PC-3 (cell line): ENCODE data around the gene NUBPL. TPM values are rescaled to one million over a fixed set of nuclear protein-coding genes. Genes with fewer than 3 reads are reported as not detected.
"Not testable (repeated sequence)": the region's sequence is repeated elsewhere in the genome, so short reads cannot be mapped to it uniquely, and the experiment has no call there.

Experiments used
- ATAC-seq: fragments of 200-7000 bp; cut with Tn5 transposase; 2 replicates; pipeline ENCODE4 v1.9.1; 2020; ENCODE audit warnings: mild to moderate bottlenecking, moderate library complexity
- BruUV-seq: library from RNA; stranded (reverse); fragments of 400-500 nt; replicated peaks from 2 replicates; lab custom pipeline; 2021; lab: Mats Ljungman, UMichigan
- CTCF ChIA-PET: fragments of 300-600 bp; sonication (Branson Sonifier 250); formaldehyde crosslinking; loops from one replicate; lab custom pipeline; 2022; ENCODE audit warnings: antibody characterized with exemption; lab: Charles Lee
- POLR2A ChIA-PET: fragments of 300-600 bp; sonication (Branson Sonifier 250); formaldehyde crosslinking; loops from one replicate; lab custom pipeline; 2022; ENCODE audit warnings: antibody characterized with exemption; ENCODE audit not compliant: unreplicated experiment; lab: Charles Lee
- DNase-seq: peaks from one replicate; pipeline ENCODE4 v3.0.0-alpha.2; 2015
- H2AFZ ChIP-seq: fragments of 300-600 bp; sonication (generic); 2 replicates; pipeline ENCODE4 v1.6.0; 2016; ENCODE audit warnings: antibody characterized with exemption, low read length
- H3F3A ChIP-seq: fragments of 300-600 bp; sonication (generic); one replicate; pipeline ENCODE4 v1.6.0; 2017; ENCODE audit warnings: antibody characterized with exemption, low read length, control low read depth, mild to moderate bottlenecking; ENCODE audit not compliant: unreplicated experiment
- H3K27ac ChIP-seq: fragments of 300-600 bp; sonication (generic); 2 replicates; pipeline ENCODE4 v1.5.1; 2016; ENCODE audit warnings: mild to moderate bottlenecking, low read length
- H3K27me3 ChIP-seq: fragments of 300-600 bp; sonication (generic); 2 replicates; pipeline ENCODE4 v1.6.1; 2016; ENCODE audit warnings: low read length, mixed read lengths
- H3K36me3 ChIP-seq: fragments of 300-600 bp; sonication (generic); 2 replicates; pipeline ENCODE4 v1.6.1; 2016; ENCODE audit warnings: low read depth, mixed run types, low read length, mixed read lengths
- H3K4me1 ChIP-seq: fragments of 300-600 bp; sonication (generic); 2 replicates; pipeline ENCODE4 v1.5.1; 2016; ENCODE audit warnings: low read length; ENCODE audit not compliant: insufficient read depth
- H3K4me2 ChIP-seq: fragments of 300-600 bp; sonication (generic); 2 replicates; pipeline ENCODE4 v1.6.0; 2016; ENCODE audit warnings: low read length
- H3K4me3 ChIP-seq: fragments of 300-600 bp; sonication (generic); 2 replicates; pipeline ENCODE4 v1.5.1; 2016; ENCODE audit warnings: mild to moderate bottlenecking, low read length, mixed read lengths
- H3K79me2 ChIP-seq: fragments of 300-600 bp; sonication (generic); 2 replicates; pipeline ENCODE4 v1.6.1; 2017; ENCODE audit warnings: low read length, mixed read lengths
- H3K9ac ChIP-seq: fragments of 300-600 bp; sonication (generic); 2 replicates; pipeline ENCODE4 v1.6.0; 2016; ENCODE audit warnings: mild to moderate bottlenecking, low read length
- H3K9me2 ChIP-seq: fragments of 300-600 bp; sonication (generic); replicated peaks from 2 replicates; pipeline ENCODE4 v1.6.1; 2016; ENCODE audit warnings: mixed run types, low read length, mixed read lengths
- H3K9me3 ChIP-seq: fragments of 300-600 bp; sonication (generic); 2 replicates; pipeline ENCODE4 v1.6.1; 2016; ENCODE audit warnings: low read length, mixed read lengths
- H4K20me1 ChIP-seq: fragments of 300-600 bp; sonication (generic); 2 replicates; pipeline ENCODE4 v1.6.1; 2016; ENCODE audit warnings: low read length, mixed read lengths
- EZH2 ChIP-seq: fragments of 300-600 bp; sonication (generic); IDR thresholded peaks from one replicate; pipeline ENCODE4 v1.6.1; 2017; ENCODE audit warnings: antibody characterized with exemption, mild to moderate bottlenecking, low read length; ENCODE audit not compliant: unreplicated experiment
- EZH2phosphoT487 ChIP-seq: fragments of 300-600 bp; sonication (generic); IDR thresholded peaks from 2 replicates; pipeline ENCODE4 v1.6.1; 2018; ENCODE audit warnings: mild to moderate bottlenecking, antibody characterized with exemption, low read length, borderline replicate concordance
- intact Hi-C: fragments of 100-400 bp; cut with micrococcal nuclease; formaldehyde crosslinking; loops from 2 replicates; pipeline ENCODE4 v1.9.0; 2023
- total RNA-seq: library from RNA; depleted of rRNA; stranded (reverse); fragments of >200 nt; gene quantifications from 2 replicates; pipeline ENCODE4 v1.2.3, GENCODE V29; 2014
- TF ChIP-seq, protein P1 (sequence below): fragments of 300-600 bp; sonication (generic); conservative IDR thresholded peaks from 2 replicates; pipeline ENCODE4 v1.5.1; 2017; ENCODE audit warnings: antibody characterized with exemption, low read depth, mild to moderate bottlenecking, low read length

The NUBPL gene
- total RNA-seq, 1 experiment from 2014 or later: 14.9 TPM

GRCh38 chr14:31806249-31806648, 245.0 kb downstream of the NUBPL start:
- Histone ChIP-seq H2AFZ (no peak overlapping the region), H3K9ac (no peak overlapping the region), H3K27me3 (no peaks in the 10 kb centered on the region), H3K79me2 (no peaks in the 10 kb centered on the region), H3F3A (no peaks in the 10 kb centered on the region), H3K4me2 (no peak overlapping the region), H3K9me3 (no peaks in the 10 kb centered on the region), H3K27ac (no peak overlapping the region), H3K36me3 (no peaks in the 10 kb centered on the region), H3K9me2 (no peaks in the 10 kb centered on the region), H4K20me1 (no peaks in the 10 kb centered on the region), H3K4me3 (no peak overlapping the region), H3K4me1 (no peaks in the 10 kb centered on the region)
- CTCF ChIA-PET: no interaction called here
- TF ChIP-seq, protein P1, sequence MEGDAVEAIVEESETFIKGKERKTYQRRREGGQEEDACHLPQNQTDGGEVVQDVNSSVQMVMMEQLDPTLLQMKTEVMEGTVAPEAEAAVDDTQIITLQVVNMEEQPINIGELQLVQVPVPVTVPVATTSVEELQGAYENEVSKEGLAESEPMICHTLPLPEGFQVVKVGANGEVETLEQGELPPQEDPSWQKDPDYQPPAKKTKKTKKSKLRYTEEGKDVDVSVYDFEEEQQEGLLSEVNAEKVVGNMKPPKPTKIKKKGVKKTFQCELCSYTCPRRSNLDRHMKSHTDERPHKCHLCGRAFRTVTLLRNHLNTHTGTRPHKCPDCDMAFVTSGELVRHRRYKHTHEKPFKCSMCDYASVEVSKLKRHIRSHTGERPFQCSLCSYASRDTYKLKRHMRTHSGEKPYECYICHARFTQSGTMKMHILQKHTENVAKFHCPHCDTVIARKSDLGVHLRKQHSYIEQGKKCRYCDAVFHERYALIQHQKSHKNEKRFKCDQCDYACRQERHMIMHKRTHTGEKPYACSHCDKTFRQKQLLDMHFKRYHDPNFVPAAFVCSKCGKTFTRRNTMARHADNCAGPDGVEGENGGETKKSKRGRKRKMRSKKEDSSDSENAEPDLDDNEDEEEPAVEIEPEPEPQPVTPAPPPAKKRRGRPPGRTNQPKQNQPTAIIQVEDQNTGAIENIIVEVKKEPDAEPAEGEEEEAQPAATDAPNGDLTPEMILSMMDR: no peak
- TF ChIP-seq EZH2 (no peak), EZH2phosphoT487 (no peak)
- intact Hi-C loops: no loop called here
- DNase-seq (no peak), ATAC-seq (no peak)
- POLR2A ChIA-PET: no interaction called here
- BruUV-seq: no TSS peak

- H4K20me1 ChIP-seq, H2AFZ ChIP-seq, H3K36me3 ChIP-seq, DNase-seq, H3K27ac ChIP-seq, POLR2A ChIA-PET, H3K4me3 ChIP-seq, H3K9ac ChIP-seq, H3K9me3 ChIP-seq, H3K9me2 ChIP-seq, H3K79me2 ChIP-seq, H3K4me1 ChIP-seq, ATAC-seq, H3K4me2 ChIP-seq, BruUV-seq, H3F3A ChIP-seq, H3K27me3 ChIP-seq, CTCF ChIA-PET: not testable (repeated sequence)
- intact Hi-C loops: loop anchor here (10.0 kb wide), 1 partner anchor 263 kb away; the partner anchor contains the start of gene ARHGAP5
These were observed 250.8 kb downstream of the NUBPL start for GRCh38 chr14:31811693-31812628.

DNA sequence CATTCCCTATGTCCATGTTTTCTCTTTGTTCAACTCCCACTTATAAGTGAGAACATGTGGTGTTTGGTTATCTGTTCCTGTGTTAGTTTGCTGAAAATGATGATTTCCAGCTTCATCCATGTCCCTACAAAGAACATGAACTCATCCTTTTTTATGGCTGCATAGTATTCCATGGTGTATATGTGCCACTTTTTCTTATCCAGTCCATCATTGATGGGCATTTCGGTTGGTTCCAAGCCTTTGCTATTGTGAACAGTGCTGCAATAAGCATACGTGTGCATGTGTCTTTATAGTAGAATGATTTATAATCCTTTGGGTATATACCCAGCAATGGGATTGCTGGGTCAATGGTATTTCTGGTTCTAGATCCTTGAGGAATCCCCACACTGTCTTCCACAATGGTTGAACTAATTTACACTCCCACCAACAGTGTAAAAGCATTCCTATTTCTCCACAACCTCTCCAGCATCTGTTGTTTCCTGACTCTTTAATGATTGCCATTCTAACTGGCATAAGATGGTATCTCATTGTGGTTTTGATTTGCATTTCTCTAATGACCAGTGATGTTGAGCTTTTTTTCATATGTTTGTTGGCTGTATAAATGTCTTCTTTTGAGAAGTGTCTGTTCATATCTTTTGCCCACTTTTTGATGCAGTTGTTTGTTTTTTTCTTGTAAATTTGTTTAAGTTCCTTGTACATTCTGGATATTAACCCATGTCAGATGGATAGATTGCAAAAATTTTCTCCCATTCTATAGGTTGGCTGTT, 252.7 kb downstream of the NUBPL start:
- H3K79me2 ChIP-seq, H3K4me2 ChIP-seq, H2AFZ ChIP-seq, H4K20me1 ChIP-seq, ATAC-seq, H3K27ac ChIP-seq, H3K4me3 ChIP-seq, POLR2A ChIA-PET, BruUV-seq, CTCF ChIA-PET, H3K9me2 ChIP-seq, DNase-seq, H3F3A ChIP-seq, H3K4me1 ChIP-seq, H3K9ac ChIP-seq, H3K27me3 ChIP-seq, H3K36me3 ChIP-seq, H3K9me3 ChIP-seq: not testable (repeated sequence)
- intact Hi-C loops: loop anchor here (10.0 kb wide), 1 partner anchor 261 kb away; the partner anchor contains the start of gene ARHGAP5
